ENCODE results near the gene WDFY3. TPM values are rescaled to one million over a fixed set of nuclear protein-coding genes. Genes with fewer than 3 reads are reported as not detected.

The WDFY3 gene
- total RNA-seq, 1 donor: 91.9 TPM

GRCh38 chr4:84931961-84932360, 34.5 kb downstream of the WDFY3 start:
- Histone ChIP-seq H2AFZ (ENCODE audit: low read length) (no peak overlapping the region), H4K20me1 (ENCODE audit: insufficient read depth, low read length) (peaks cover 3% of the 10 kb centered on the region), H3K4me3 (ENCODE audit: insufficient read depth, low read length) (no peak overlapping the region), H3K79me2 (ENCODE audit: insufficient read depth, low read length) (peaks cover 86% of the 10 kb centered on the region), H3K36me3 (ENCODE audit: insufficient read depth, low read length) (peaks cover 24% of the 10 kb centered on the region), H3K27ac (ENCODE audit: low read depth, low read length) (no peak overlapping the region), H3K4me1 (ENCODE audit: insufficient read depth, low read length) (no peaks in the 10 kb centered on the region), H3K9me3 (ENCODE audit: low read depth, low read length) (no peaks in the 10 kb centered on the region), H3K27me3 (ENCODE audit: insufficient read depth, low read length) (no peaks in the 10 kb centered on the region), H3K4me2 (ENCODE audit: insufficient read depth, low read length) (no peak overlapping the region)
- no peak for DNase-seq (ENCODE audit: insufficient read length, low spot score, missing footprints)
- TF ChIP-seq CTCF (IDR thresholded peaks at IDR 0.05; ENCODE audit: extremely low read depth, low read depth, low read length): no peak

- H3K27me3 ChIP-seq (ENCODE audit: insufficient read depth, low read length): no peaks in the 10 kb centered on the region
- peaks cover 24% of the 10 kb centered on the region for H3K36me3 ChIP-seq (ENCODE audit: insufficient read depth, low read length)
- TF ChIP-seq CTCF (IDR thresholded peaks at IDR 0.05; ENCODE audit: extremely low read depth, low read depth, low read length): no peak
- peaks cover 3% of the 10 kb centered on the region for H4K20me1 ChIP-seq (ENCODE audit: insufficient read depth, low read length)
- H3K4me2 ChIP-seq (ENCODE audit: insufficient read depth, low read length): no peak overlapping the region
- DNase-seq (ENCODE audit: insufficient read length, low spot score, missing footprints): no peak
- H3K4me1 ChIP-seq (ENCODE audit: insufficient read depth, low read length): no peaks in the 10 kb centered on the region
- no peaks in the 10 kb centered on the region for H3K9me3 ChIP-seq (ENCODE audit: low read depth, low read length)
- H3K27ac ChIP-seq (ENCODE audit: low read depth, low read length): no peak overlapping the region
- H2AFZ ChIP-seq (ENCODE audit: low read length): no peak overlapping the region
- no peak overlapping the region for H3K4me3 ChIP-seq (ENCODE audit: insufficient read depth, low read length)
- peaks cover 83% of the 10 kb centered on the region for H3K79me2 ChIP-seq (ENCODE audit: insufficient read depth, low read length)
Observed at GRCh38 chr4:84931274-84931673, 35.2 kb downstream of the WDFY3 start.

GRCh38 chr4:84928089-84928488, 38.4 kb downstream of the WDFY3 start:
- no peak for DNase-seq (ENCODE audit: insufficient read length, low spot score, missing footprints)
- Histone ChIP-seq H3K4me2 (ENCODE audit: insufficient read depth, low read length) (no peak overlapping the region), H3K4me3 (ENCODE audit: insufficient read depth, low read length) (no peak overlapping the region), H3K27me3 (ENCODE audit: insufficient read depth, low read length) (no peaks in the 10 kb centered on the region), H3K79me2 (ENCODE audit: insufficient read depth, low read length) (peaks cover 73% of the 10 kb centered on the region), H3K9me3 (ENCODE audit: low read depth, low read length) (no peaks in the 10 kb centered on the region), H3K4me1 (ENCODE audit: insufficient read depth, low read length) (no peaks in the 10 kb centered on the region), H3K36me3 (ENCODE audit: insufficient read depth, low read length) (peaks cover 24% of the 10 kb centered on the region), H3K27ac (ENCODE audit: low read depth, low read length) (no peak overlapping the region), H4K20me1 (ENCODE audit: insufficient read depth, low read length) (peaks cover 6% of the 10 kb centered on the region), H2AFZ (ENCODE audit: low read length) (no peak overlapping the region)
- no peak for TF ChIP-seq CTCF (IDR thresholded peaks at IDR 0.05; ENCODE audit: extremely low read depth, low read depth, low read length)

GRCh38 chr4:84927428-84927827, 39.1 kb downstream of the WDFY3 start:
- no peak overlapping the region for H3K27ac ChIP-seq (ENCODE audit: low read depth, low read length)
- no peaks in the 10 kb centered on the region for H3K4me1 ChIP-seq (ENCODE audit: insufficient read depth, low read length)
- H3K9me3 ChIP-seq (ENCODE audit: low read depth, low read length): no peaks in the 10 kb centered on the region
- no peaks in the 10 kb centered on the region for H3K27me3 ChIP-seq (ENCODE audit: insufficient read depth, low read length)
- peaks cover 73% of the 10 kb centered on the region for H3K79me2 ChIP-seq (ENCODE audit: insufficient read depth, low read length)
- H3K4me3 ChIP-seq (ENCODE audit: insufficient read depth, low read length): no peak overlapping the region
- DNase-seq (ENCODE audit: insufficient read length, low spot score, missing footprints): no peak
- H4K20me1 ChIP-seq (ENCODE audit: insufficient read depth, low read length): peaks cover 6% of the 10 kb centered on the region
- peaks cover 24% of the 10 kb centered on the region for H3K36me3 ChIP-seq (ENCODE audit: insufficient read depth, low read length)
- TF ChIP-seq CTCF (IDR thresholded peaks at IDR 0.05; ENCODE audit: extremely low read depth, low read depth, low read length): no peak
- H2AFZ ChIP-seq (ENCODE audit: low read length): no peak overlapping the region
- no peak overlapping the region for H3K4me2 ChIP-seq (ENCODE audit: insufficient read depth, low read length)

All from osteoblast (primary cell).